Measurements from ENCODE around the gene OASL. TPM values are rescaled to one million over a fixed set of nuclear protein-coding genes. Genes with fewer than 3 reads are reported as not detected.
"Not testable (repeated sequence)": the region's sequence is repeated elsewhere in the genome, so short reads cannot be mapped to it uniquely, and the experiment has no call there.

Gene OASL
- total RNA-seq, 3 donors from 2014 or later (not counting 1 experiment from before 2014, with no cell fraction given), result 7.5 to 48.0 (median 35.2) TPM

DNA sequence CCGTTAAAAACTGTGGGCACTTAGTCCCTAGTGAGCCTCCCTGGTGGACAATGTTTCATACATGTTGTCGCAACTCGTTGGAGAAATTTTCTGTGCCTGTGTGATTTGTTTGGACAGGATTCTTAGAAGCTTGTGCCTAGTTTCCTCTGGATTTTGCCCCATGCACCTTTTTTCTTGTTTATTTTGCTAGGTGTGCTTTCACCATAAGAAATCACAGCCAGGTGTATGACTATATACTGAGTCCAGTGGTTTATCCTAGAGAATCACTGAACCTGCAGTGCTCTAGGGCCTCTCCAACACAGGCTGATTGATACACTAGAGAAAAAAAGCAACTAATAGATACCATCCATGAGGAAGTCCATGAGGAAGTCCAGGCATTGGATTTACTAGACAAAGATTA, 33.1 kb upstream of the OASL start:
- 97% methylated on average over 3 of the region's 3 CpGs for WGBS (ENCODE audit: insufficient coverage)
- H3K27ac Mint-ChIP-seq, result no peak overlapping the region
- DNase-seq (no peak), ATAC-seq (no peak)
- intact Hi-C loops (cut with micrococcal nuclease), result no loop called here
- no peaks in the 10 kb centered on the region for H3K4me1 Mint-ChIP-seq
- Histone ChIP-seq H3K27ac (ENCODE audit: low read length) (no peak overlapping the region), H3K27me3 (ENCODE audit: control insufficient read depth, insufficient read depth, low read length) (no peaks in the 10 kb centered on the region), H3K9me3 (ENCODE audit: control insufficient read depth, insufficient read depth, low read length) (no peaks in the 10 kb centered on the region), H3K4me3 (ENCODE audit: low read length) (no peak overlapping the region), H3K36me3 (ENCODE audit: control insufficient read depth, insufficient read depth, low read length) (no peaks in the 10 kb centered on the region), H3K4me1 (ENCODE audit: control insufficient read depth, insufficient read depth, low read length) (no peaks in the 10 kb centered on the region)
- H3K4me3 Mint-ChIP-seq, result no peak overlapping the region
- peaks cover 0 to 4% of the 10 kb centered on the region in 2 donors for H3K27me3 Mint-ChIP-seq (ENCODE audit: low read depth in 2 of 2)
- TF ChIP-seq, protein P1, sequence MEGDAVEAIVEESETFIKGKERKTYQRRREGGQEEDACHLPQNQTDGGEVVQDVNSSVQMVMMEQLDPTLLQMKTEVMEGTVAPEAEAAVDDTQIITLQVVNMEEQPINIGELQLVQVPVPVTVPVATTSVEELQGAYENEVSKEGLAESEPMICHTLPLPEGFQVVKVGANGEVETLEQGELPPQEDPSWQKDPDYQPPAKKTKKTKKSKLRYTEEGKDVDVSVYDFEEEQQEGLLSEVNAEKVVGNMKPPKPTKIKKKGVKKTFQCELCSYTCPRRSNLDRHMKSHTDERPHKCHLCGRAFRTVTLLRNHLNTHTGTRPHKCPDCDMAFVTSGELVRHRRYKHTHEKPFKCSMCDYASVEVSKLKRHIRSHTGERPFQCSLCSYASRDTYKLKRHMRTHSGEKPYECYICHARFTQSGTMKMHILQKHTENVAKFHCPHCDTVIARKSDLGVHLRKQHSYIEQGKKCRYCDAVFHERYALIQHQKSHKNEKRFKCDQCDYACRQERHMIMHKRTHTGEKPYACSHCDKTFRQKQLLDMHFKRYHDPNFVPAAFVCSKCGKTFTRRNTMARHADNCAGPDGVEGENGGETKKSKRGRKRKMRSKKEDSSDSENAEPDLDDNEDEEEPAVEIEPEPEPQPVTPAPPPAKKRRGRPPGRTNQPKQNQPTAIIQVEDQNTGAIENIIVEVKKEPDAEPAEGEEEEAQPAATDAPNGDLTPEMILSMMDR (IDR thresholded peaks at IDR 0.05), result no peak
- H3K36me3 Mint-ChIP-seq, result peaks cover 7% of the 10 kb centered on the region
- peaks cover 0 to 6% of the 10 kb centered on the region in 2 donors for H3K9me3 Mint-ChIP-seq

DNA sequence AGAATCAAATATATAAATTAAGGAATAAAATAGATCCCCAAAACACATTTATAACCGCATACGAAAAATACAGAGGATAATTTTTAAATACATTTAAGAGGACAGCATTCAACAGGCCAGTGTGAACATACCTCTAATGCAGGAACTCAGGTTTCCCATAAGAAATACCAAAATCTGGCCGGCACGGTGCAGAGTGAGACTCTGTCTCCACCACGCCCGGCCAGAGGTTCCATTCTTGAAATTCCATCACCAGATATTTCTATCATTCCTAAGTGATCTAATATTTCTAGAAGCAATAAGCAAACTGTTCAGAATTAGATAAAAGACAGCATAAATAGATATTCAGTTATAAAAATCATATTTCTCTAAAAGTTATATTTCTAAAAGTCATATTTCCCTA, 30.2 kb upstream of the OASL start:
- TF ChIP-seq, protein P1 (IDR thresholded peaks at IDR 0.05), result no peak
- H3K27ac ChIP-seq (ENCODE audit: low read length), result no peak overlapping the region
- H3K9me3 ChIP-seq (ENCODE audit: control insufficient read depth, insufficient read depth, low read length), result no peaks in the 10 kb centered on the region
- no peaks in the 10 kb centered on the region for H3K4me1 Mint-ChIP-seq
- 94% methylated on average over 6 of the region's 6 CpGs for WGBS (ENCODE audit: insufficient coverage)
- H3K4me3 Mint-ChIP-seq, result no peak overlapping the region
- intact Hi-C loops (cut with micrococcal nuclease), result no loop called here
- no peak overlapping the region for H3K27ac Mint-ChIP-seq
- no peak overlapping the region for H3K4me3 ChIP-seq (ENCODE audit: low read length)
- H3K36me3 Mint-ChIP-seq, result peaks cover 7% of the 10 kb centered on the region
- ATAC-seq (no peak), DNase-seq (no peak)
- H3K36me3 ChIP-seq (ENCODE audit: control insufficient read depth, insufficient read depth, low read length), result no peaks in the 10 kb centered on the region
- peaks cover 0 to 6% of the 10 kb centered on the region in 2 donors for H3K9me3 Mint-ChIP-seq
- no peaks in the 10 kb centered on the region for H3K27me3 ChIP-seq (ENCODE audit: control insufficient read depth, insufficient read depth, low read length)
- H3K27me3 Mint-ChIP-seq (ENCODE audit: low read depth in 2 of 2), result peaks cover 0 to 4% of the 10 kb centered on the region in 2 donors
- no peaks in the 10 kb centered on the region for H3K4me1 ChIP-seq (ENCODE audit: control insufficient read depth, insufficient read depth, low read length)

DNA sequence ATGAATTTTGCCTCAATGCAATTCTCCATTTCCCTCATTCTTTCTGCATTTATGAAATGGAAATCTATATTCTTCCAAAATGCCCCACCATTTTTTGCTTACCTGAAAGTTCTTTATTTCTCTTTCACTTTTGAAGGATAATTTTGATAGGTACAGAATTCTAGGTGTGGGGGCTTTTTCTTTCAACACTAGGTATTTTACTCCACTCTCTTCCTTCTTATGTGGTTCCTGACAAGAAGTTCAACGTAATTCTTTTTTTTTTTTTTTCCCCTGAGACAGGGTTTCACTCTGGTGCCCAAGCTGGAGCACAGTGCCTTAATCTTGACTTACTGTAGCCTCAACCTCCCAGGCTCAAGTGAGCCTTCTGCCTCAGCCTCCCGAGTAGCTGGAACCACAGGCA, 26.3 kb upstream of the OASL start:
- no peak overlapping the region for H3K27ac Mint-ChIP-seq
- H3K27me3 Mint-ChIP-seq (ENCODE audit: low read depth in 2 of 2), result no peaks in the 10 kb centered on the region
- H3K9me3 Mint-ChIP-seq, result no peaks in the 10 kb centered on the region
- no peaks in the 10 kb centered on the region for H3K36me3 ChIP-seq (ENCODE audit: control insufficient read depth, insufficient read depth, low read length)
- no peak for DNase-seq
- TF ChIP-seq, protein P1 (IDR thresholded peaks at IDR 0.05), result no peak
- peaks cover 6% of the 10 kb centered on the region for H3K4me1 ChIP-seq (ENCODE audit: control insufficient read depth, insufficient read depth, low read length)
- 39% methylated on average over 2 of the region's 2 CpGs for WGBS (ENCODE audit: insufficient coverage)
- no peaks in the 10 kb centered on the region for H3K9me3 ChIP-seq (ENCODE audit: control insufficient read depth, insufficient read depth, low read length)
- no peak overlapping the region for H3K4me3 Mint-ChIP-seq
- no peaks in the 10 kb centered on the region for H3K27me3 ChIP-seq (ENCODE audit: control insufficient read depth, insufficient read depth, low read length)
- ATAC-seq, result no peak
- no peaks in the 10 kb centered on the region for H3K36me3 Mint-ChIP-seq
- intact Hi-C loops (cut with micrococcal nuclease), result no loop called here
- H3K4me1 Mint-ChIP-seq, result peaks cover 3 to 4% of the 10 kb centered on the region in 2 donors
- no peak overlapping the region for H3K4me3 ChIP-seq (ENCODE audit: low read length)
- no peak overlapping the region for H3K27ac ChIP-seq (ENCODE audit: low read length)

DNA sequence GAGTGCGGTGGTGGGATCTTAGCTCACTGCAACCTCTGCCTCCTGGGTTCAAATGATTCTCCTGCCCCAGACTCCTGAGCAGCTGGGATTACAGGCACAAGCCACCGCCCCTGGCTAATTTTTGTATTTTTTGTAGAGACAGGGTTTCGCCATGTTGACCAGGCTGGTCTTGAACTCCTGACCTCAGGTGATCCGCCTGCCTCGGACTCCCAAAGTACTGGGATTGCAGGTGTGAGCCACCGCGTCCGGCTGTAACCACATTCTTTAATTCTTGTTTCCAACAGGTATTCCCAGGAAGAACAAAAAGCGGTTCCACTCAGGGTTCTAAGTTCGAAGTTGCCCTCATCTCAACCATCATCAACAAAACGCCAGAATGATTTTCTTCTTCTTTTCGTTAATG, 25.5 kb upstream of the OASL start:
- H3K4me3 ChIP-seq (ENCODE audit: low read length); H3K27ac Mint-ChIP-seq; H3K27ac ChIP-seq (ENCODE audit: low read length); H3K9me3 ChIP-seq (ENCODE audit: control insufficient read depth, insufficient read depth, low read length); ATAC-seq; H3K27me3 Mint-ChIP-seq (ENCODE audit: low read depth in 2 of 2); H3K36me3 ChIP-seq (ENCODE audit: control insufficient read depth, insufficient read depth, low read length); H3K36me3 Mint-ChIP-seq; H3K27me3 ChIP-seq (ENCODE audit: control insufficient read depth, insufficient read depth, low read length); H3K9me3 Mint-ChIP-seq; H3K4me3 Mint-ChIP-seq; DNase-seq; intact Hi-C loops (cut with micrococcal nuclease): not testable (repeated sequence)
- 95% methylated on average over 12 of the region's 12 CpGs for WGBS (ENCODE audit: insufficient coverage)
- peaks cover 10% of the 10 kb centered on the region in 2 donors for H3K4me1 Mint-ChIP-seq
- peaks cover 14% of the 10 kb centered on the region for H3K4me1 ChIP-seq (ENCODE audit: control insufficient read depth, insufficient read depth, low read length)

All from natural killer cell (primary cell).